Measurements from ENCODE around the gene MPRIP.

Gene MPRIP

GRCh38 chr17:17032131-17032692 lies 10.0 kb upstream of the MPRIP start:
- Mint-ChIP-seq H3K27me3 (ENCODE audit: low read depth) (peaks cover 1% of the 10 kb centered on the region), H3K27ac (no peak overlapping the region), H3K4me3 (no peak overlapping the region), H3K36me3 (ENCODE audit: low read depth) (no peaks in the 10 kb centered on the region), H3K9me3 (no peaks in the 10 kb centered on the region), H3K4me1 (ENCODE audit: low read depth) (no peaks in the 10 kb centered on the region)
- no peak for DNase-seq (ENCODE audit: low spot score)

- Mint-ChIP-seq H3K9me3 (no peaks in the 10 kb centered on the region), H3K27me3 (ENCODE audit: low read depth) (peaks cover 1% of the 10 kb centered on the region), H3K4me1 (ENCODE audit: low read depth) (no peaks in the 10 kb centered on the region), H3K36me3 (ENCODE audit: low read depth) (no peaks in the 10 kb centered on the region), H3K27ac (no peak overlapping the region), H3K4me3 (no peak overlapping the region)
- no peak for DNase-seq (ENCODE audit: low spot score)
Measured at GRCh38 chr17:17033466-17033865, 8.8 kb upstream of the MPRIP start.

DNA sequence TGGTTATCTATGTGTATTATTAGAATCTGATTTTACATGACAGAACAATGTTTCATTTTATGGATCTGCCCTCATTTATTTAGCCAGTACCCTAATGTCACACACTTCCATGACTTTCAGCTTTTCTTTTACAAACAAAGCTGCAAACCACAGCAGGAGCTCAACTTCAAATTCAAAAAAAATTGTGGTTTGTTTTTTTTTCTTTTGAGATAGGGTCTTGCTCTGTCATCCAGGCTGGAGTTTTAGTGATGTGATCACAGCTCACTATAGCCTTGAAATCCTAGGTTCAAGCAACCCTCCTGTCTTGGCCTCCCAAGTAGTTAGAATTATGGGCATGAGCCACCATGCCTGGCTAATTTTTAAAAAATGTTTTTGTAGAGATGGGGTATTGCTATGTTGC lies 8.2 kb upstream of the MPRIP start:
- Mint-ChIP-seq H3K4me1 (ENCODE audit: low read depth) (no peaks in the 10 kb centered on the region), H3K9me3 (no peaks in the 10 kb centered on the region), H3K27ac (no peak overlapping the region), H3K4me3 (no peak overlapping the region), H3K36me3 (ENCODE audit: low read depth) (no peaks in the 10 kb centered on the region), H3K27me3 (ENCODE audit: low read depth) (peaks cover 1% of the 10 kb centered on the region)
- no peak for DNase-seq (ENCODE audit: low spot score)

DNA sequence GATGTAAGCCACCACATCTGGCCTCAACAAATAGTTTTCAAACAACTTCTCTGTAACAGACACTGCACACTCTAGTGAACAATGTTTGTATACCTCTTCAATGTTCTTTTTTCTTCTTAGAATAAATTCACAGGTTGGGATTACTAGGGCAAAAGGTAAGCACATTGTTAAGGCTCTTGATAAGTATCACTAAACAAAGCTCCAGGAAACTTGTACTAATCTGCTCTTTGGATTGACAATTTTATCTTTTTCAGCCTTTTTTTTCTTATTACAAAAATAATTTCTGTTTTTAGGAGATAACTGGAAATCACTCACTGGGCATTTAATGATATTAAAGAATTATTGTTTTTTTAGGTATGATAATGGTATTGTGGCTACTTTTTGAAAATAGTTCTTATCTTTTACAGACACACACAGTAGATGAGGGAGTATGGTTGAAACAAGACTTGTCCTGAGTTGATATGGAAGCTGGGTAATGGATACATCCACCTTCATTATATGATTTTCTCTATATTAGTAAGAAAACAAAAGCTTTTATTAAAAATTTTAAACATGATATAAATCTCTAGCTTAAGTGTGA lies 7.7 kb upstream of the MPRIP start:
- H3K4me3 Mint-ChIP-seq, result no peak overlapping the region
- H3K27me3 Mint-ChIP-seq (ENCODE audit: low read depth), result peaks cover 1% of the 10 kb centered on the region
- no peak overlapping the region for H3K27ac Mint-ChIP-seq
- H3K4me1 Mint-ChIP-seq (ENCODE audit: low read depth), result no peaks in the 10 kb centered on the region
- DNase-seq (ENCODE audit: low spot score), result no peak
- no peaks in the 10 kb centered on the region for H3K9me3 Mint-ChIP-seq
- H3K36me3 Mint-ChIP-seq (ENCODE audit: low read depth), result no peaks in the 10 kb centered on the region

- H3K4me1 Mint-ChIP-seq (ENCODE audit: low read depth), result no peaks in the 10 kb centered on the region
- H3K9me3 Mint-ChIP-seq, result no peaks in the 10 kb centered on the region
- peaks cover 1% of the 10 kb centered on the region for H3K27me3 Mint-ChIP-seq (ENCODE audit: low read depth)
- no peaks in the 10 kb centered on the region for H3K36me3 Mint-ChIP-seq (ENCODE audit: low read depth)
- DNase-seq (ENCODE audit: low spot score), result no peak
- no peak overlapping the region for H3K4me3 Mint-ChIP-seq
- H3K27ac Mint-ChIP-seq, result no peak overlapping the region
Measured at GRCh38 chr17:17035490-17035889, 6.8 kb upstream of the MPRIP start.

GRCh38 chr17:17035920-17036523 lies 6.2 kb upstream of the MPRIP start:
- Mint-ChIP-seq H3K4me1 (ENCODE audit: low read depth) (peaks cover under 1% of the 10 kb centered on the region), H3K27me3 (ENCODE audit: low read depth) (peaks cover 1% of the 10 kb centered on the region), H3K36me3 (ENCODE audit: low read depth) (no peaks in the 10 kb centered on the region), H3K9me3 (no peaks in the 10 kb centered on the region), H3K4me3 (no peak overlapping the region), H3K27ac (no peak overlapping the region)
- DNase-seq (ENCODE audit: low spot score), result no peak

DNA sequence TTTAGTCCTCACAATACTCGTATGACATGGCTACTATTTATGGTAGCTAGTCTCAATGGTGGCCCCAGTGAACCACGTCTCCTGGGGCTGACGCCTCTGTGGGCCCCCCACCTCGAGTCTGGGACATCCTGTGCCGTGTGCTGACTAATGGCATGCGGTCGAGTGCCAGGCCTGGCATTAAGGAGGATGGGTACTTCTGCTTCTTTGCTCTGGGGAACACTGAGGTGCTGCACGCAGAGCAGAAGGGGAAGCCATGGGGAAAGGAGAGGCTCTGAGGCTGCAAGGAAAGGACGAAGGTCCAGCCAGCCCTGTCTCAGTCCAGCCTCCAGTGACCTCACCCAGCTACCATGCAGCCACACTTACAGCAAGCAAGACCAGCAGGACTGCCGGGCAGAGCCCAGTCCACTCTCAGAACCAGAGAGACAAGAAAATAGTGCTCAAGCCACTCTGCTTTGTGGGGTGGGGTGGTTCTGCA lies 5.7 kb upstream of the MPRIP start:
- Mint-ChIP-seq H3K4me1 (ENCODE audit: low read depth) (peaks cover 6% of the 10 kb centered on the region), H3K4me3 (no peak overlapping the region), H3K36me3 (ENCODE audit: low read depth) (no peaks in the 10 kb centered on the region), H3K27me3 (ENCODE audit: low read depth) (peaks cover 1% of the 10 kb centered on the region), H3K9me3 (no peaks in the 10 kb centered on the region), H3K27ac (no peak overlapping the region)
- no peak for DNase-seq (ENCODE audit: low spot score)

- H3K4me1 Mint-ChIP-seq (ENCODE audit: low read depth), result peaks cover 27% of the 10 kb centered on the region
- no peaks in the 10 kb centered on the region for H3K9me3 Mint-ChIP-seq
- DNase-seq (ENCODE audit: low spot score), result no peak
- peaks cover 2% of the 10 kb centered on the region for H3K36me3 Mint-ChIP-seq (ENCODE audit: low read depth)
- no peak overlapping the region for H3K4me3 Mint-ChIP-seq
- peaks cover 1% of the 10 kb centered on the region for H3K27me3 Mint-ChIP-seq (ENCODE audit: low read depth)
- no peak overlapping the region for H3K27ac Mint-ChIP-seq
Measured at GRCh38 chr17:17039911-17040310, 2.3 kb upstream of the MPRIP start.

- no peaks in the 10 kb centered on the region for H3K27me3 Mint-ChIP-seq (ENCODE audit: low read depth)
- peaks cover 1% of the 10 kb centered on the region for H3K9me3 Mint-ChIP-seq
- peaks cover 34% of the 10 kb centered on the region for H3K4me1 Mint-ChIP-seq (ENCODE audit: low read depth)
- H3K4me3 Mint-ChIP-seq, result peak overlapping the region; percentile 79
- DNase-seq (ENCODE audit: low spot score), result no peak
- peaks cover 3% of the 10 kb centered on the region for H3K36me3 Mint-ChIP-seq (ENCODE audit: low read depth)
- no peak overlapping the region for H3K27ac Mint-ChIP-seq
Measured at GRCh38 chr17:17041018-17041521, 1.2 kb upstream of the MPRIP start.

DNA sequence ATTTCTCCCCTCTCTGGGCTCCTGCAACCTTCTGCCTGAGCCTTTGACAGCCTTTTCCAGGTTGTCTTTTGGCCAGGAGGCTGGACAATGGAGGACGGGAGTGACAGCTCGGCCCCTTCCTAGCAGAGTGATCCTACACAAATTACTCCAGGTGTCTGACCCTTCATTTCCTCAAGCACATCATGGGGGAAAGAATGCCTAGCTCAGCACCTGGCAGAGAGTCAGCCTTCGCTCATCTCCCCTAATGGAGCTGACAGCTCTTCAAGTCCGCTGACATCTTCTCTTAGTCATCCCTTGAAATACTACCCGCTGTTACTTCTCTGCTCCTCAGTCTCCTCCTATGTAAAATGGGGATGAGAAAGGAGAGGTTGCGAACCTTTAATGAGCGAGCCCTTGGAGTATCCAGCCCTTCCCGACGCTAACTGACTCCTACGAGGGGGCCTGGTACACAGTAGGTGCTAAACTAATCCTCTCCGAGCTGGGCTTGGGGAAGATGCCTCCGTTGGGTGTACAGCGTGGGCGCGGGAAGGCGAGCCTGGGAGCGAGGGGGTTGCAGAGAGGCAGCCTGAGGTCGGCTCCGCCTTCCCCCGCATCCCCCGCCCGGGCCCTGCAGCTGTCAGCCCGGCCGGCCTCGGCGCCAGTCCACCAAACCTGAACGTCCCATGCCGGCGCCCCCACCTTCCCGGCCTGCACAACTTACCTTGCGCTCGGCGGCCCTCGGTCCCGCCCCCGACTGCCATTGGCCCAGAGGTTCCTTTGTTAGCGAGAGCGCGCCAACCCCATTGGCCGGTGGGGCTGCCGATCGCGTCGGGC lies 480 bp upstream of the MPRIP start:
- peaks cover 6% of the 10 kb centered on the region for H3K36me3 Mint-ChIP-seq (ENCODE audit: low read depth)
- peaks cover 37% of the 10 kb centered on the region for H3K4me1 Mint-ChIP-seq (ENCODE audit: low read depth)
- peak overlapping the region; percentile 79 for H3K4me3 Mint-ChIP-seq
- no peak overlapping the region for H3K27ac Mint-ChIP-seq
- peak; percentile 97 for DNase-seq (ENCODE audit: low spot score)
- H3K27me3 Mint-ChIP-seq (ENCODE audit: low read depth), result no peaks in the 10 kb centered on the region
- peaks cover 3% of the 10 kb centered on the region for H3K9me3 Mint-ChIP-seq

GRCh38 chr17:17042851-17043460 lies 699 bp downstream of the MPRIP start:
- Mint-ChIP-seq H3K9me3 (peaks cover 3% of the 10 kb centered on the region), H3K27ac (peak overlapping the region; percentile 66), H3K27me3 (ENCODE audit: low read depth) (no peaks in the 10 kb centered on the region), H3K36me3 (ENCODE audit: low read depth) (peaks cover 6% of the 10 kb centered on the region), H3K4me3 (peak overlapping the region; percentile 87), H3K4me1 (ENCODE audit: low read depth) (peaks cover 41% of the 10 kb centered on the region)
- peak; percentile 17 for DNase-seq (ENCODE audit: low spot score)

DNA sequence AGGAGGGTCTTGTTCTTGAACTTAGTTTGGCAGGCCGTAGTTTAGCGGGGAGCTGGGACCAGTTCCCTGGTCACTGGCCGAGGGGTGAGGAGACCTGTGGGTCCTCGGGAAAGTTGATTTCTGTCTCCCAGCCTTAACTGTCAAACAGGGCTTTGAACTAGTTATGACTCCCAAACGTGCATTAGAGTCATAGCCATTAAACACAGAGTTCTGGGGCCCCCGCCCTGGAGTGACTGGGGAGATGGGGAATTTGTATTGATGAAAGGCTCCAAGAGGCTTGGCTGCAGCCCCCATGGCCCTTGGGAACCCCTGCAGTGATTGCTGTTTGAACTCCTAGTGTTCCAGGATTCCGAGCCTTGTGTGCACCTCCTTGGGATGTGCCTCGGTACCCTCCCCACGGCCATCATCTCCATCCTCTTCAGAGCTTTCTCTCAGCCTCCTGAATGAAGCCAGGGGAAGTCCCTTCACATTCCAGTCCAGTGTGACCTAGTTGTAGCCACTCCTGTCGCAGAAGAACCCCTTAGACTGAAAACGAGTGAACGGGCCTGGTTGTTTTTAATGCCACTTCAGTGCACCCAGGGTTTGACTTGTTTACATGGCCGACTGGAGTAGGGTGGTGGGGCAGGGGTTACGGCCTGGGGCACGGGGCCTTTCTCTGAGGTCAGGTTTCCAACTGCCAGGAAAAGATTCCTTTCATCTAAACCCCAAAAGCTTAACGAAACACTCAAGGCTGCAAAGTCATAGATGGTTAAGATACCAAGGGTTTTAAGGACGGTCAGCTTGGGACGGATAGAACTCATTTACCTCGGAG lies 1.4 kb downstream of the MPRIP start:
- H3K36me3 Mint-ChIP-seq (ENCODE audit: low read depth), result peaks cover 6% of the 10 kb centered on the region
- H3K4me3 Mint-ChIP-seq, result peak overlapping the region; percentile 87
- H3K9me3 Mint-ChIP-seq, result peaks cover 3% of the 10 kb centered on the region
- H3K4me1 Mint-ChIP-seq (ENCODE audit: low read depth), result peaks cover 43% of the 10 kb centered on the region
- H3K27ac Mint-ChIP-seq, result peak overlapping the region; percentile 66
- no peaks in the 10 kb centered on the region for H3K27me3 Mint-ChIP-seq (ENCODE audit: low read depth)
- no peak for DNase-seq (ENCODE audit: low spot score)

All from T-helper 2 cell treated with Interferon-gamma antibody and Interleukin-4, amounts not matched to agents 5 μg/mL and 100 μg/mL, for 36 hours (primary cell).